Mammary epithelial cell (primary cell): ENCODE results near the gene GOLGA6L7.
"Not testable (repeated sequence)": the region's sequence is repeated elsewhere in the genome, so short reads cannot be mapped to it uniquely, and the experiment has no call there.

Source experiments
- CTCF ChIP-seq, 2 donors: IDR thresholded peaks in 1 of 2; conservative IDR thresholded peaks in 1 of 2; 2 replicates each; pipeline ENCODE4 v1.5.1; 2011 to 2012; ENCODE audit warnings: inconsistent platforms in 2 of 2, low read length in 2 of 2, mild to moderate bottlenecking in 2 of 2, control low read depth in 1 of 2, low read depth in 1 of 2; ENCODE audit not compliant: insufficient read depth in 1 of 2; ENCODE audit errors: extremely low read depth in 1 of 2
- EZH2 ChIP-seq: IDR thresholded peaks from 2 replicates; pipeline ENCODE4 v1.6.1; 2012; ENCODE audit warnings: low read length, inconsistent platforms, borderline replicate concordance

DNA sequence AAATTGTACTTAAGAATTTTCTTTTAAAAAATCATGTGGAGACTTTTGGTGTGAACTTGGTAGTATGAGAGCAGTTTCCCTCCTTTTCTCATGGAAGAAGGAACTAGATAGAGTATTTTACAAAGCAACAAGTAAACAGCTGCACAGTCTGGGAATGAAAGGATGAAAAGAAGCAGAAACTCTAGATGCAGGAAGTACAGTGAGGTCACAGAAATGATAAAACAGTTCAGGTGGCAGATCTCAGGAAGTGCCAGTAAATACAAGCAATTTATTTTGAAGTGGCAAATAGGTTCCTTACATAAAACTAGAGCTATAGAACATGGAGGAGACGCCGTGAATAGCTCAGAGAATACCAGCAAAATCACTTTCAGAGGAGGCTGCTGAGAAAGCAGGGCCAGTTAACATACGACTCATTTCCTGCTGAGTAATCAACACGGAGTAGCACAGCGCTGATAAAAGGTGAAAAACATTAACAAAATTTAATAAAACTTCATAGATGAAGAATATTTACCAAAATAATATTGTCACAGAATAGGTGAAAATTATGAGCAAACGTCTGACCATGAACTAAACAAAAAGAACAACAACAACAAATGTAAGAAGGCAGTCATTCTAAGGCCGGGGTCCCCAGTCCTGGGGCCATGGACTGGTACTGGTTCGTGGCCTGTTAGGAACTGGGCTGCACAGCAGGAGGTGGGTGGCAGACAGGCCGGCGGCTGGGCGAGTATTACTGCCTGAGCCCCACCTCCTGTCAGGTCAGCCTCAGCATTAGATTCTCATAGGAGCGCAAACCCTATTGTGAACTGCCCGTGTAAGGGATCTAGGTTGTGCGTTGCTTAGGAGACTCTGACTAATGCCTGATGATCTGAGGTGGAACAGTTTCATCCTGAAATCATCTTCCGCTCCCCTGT lies 29.2 kb downstream of the GOLGA6L7 start:
- not testable (repeated sequence) for TF ChIP-seq CTCF (conservative IDR thresholded peaks at IDR 0.05 in 1 of 2, IDR thresholded peaks at IDR 0.05 in 1 of 2; ENCODE audit: extremely low read depth in 1 of 2, insufficient read depth in 1 of 2, low read depth in 1 of 2, low read length in 2 of 2); EZH2
